RCC 7860 (cell line): ENCODE data around the gene GBE1.
"Not testable (repeated sequence)": the region's sequence is repeated elsewhere in the genome, so short reads cannot be mapped to it uniquely, and the experiment has no call there.

Source experiments
- DNase-seq: peaks from one replicate; pipeline ENCODE4 v3.0.0-alpha.2; 2015; ENCODE audit warnings: low spot score
- FAIRE-seq: peaks from 2 replicates; lab custom pipeline; 2012; peaks lifted over from hg19 to GRCh38; lab: Jason Lieb, UNC

Gene GBE1

GRCh38 chr3:81758275-81758674, 3.2 kb downstream of the GBE1 start:
- no peak for FAIRE-seq

GRCh38 chr3:81753416-81754027, 7.9 kb downstream of the GBE1 start:
- no peak for DNase-seq
- FAIRE-seq: no peak

More at GRCh38 chr3:81758275-81758674, 3.2 kb downstream of the GBE1 start:
- no peak for DNase-seq

- no peak for FAIRE-seq
- no peak for DNase-seq
Observed at GRCh38 chr3:81752604-81753003, 8.8 kb downstream of the GBE1 start.

- FAIRE-seq (no peak), DNase-seq (no peak)
Observed at GRCh38 chr3:81749265-81749664, 12.2 kb downstream of the GBE1 start.

- not testable (repeated sequence) for FAIRE-seq, DNase-seq
Observed at GRCh38 chr3:81747280-81747679, 14.2 kb downstream of the GBE1 start.

GRCh38 chr3:81744366-81744765, 17.1 kb downstream of the GBE1 start:
- FAIRE-seq (peak; percentile 91), DNase-seq (peak; percentile 74)

- DNase-seq: peak; percentile 68
- FAIRE-seq: peak; percentile 89
Observed at GRCh38 chr3:81743096-81744025, 18.1 kb downstream of the GBE1 start.

- FAIRE-seq: no peak
- no peak for DNase-seq
Observed at GRCh38 chr3:81742581-81742980, 18.9 kb downstream of the GBE1 start.

GRCh38 chr3:81741216-81741615, 20.2 kb downstream of the GBE1 start:
- FAIRE-seq: no peak
- no peak for DNase-seq

- no peak for FAIRE-seq
Observed at GRCh38 chr3:81740731-81741130, 20.7 kb downstream of the GBE1 start.

GRCh38 chr3:81735334-81735733, 26.1 kb downstream of the GBE1 start:
- FAIRE-seq: no peak
- no peak for DNase-seq

More at GRCh38 chr3:81740731-81741130, 20.7 kb downstream of the GBE1 start:
- DNase-seq: no peak

GRCh38 chr3:81734742-81735141, 26.7 kb downstream of the GBE1 start:
- FAIRE-seq: no peak
- DNase-seq: no peak

- FAIRE-seq (no peak), DNase-seq (no peak)
Observed at GRCh38 chr3:81732642-81733041, 28.8 kb downstream of the GBE1 start.

GRCh38 chr3:81728766-81729544, 32.5 kb downstream of the GBE1 start:
- DNase-seq (peak; percentile 24), FAIRE-seq (peak; percentile 84)

GRCh38 chr3:81726735-81727134, 34.7 kb downstream of the GBE1 start:
- FAIRE-seq: no peak
- DNase-seq: no peak

- FAIRE-seq (no peak), DNase-seq (no peak)
Observed at GRCh38 chr3:81726132-81726531, 35.3 kb downstream of the GBE1 start.

- peak; percentile 66 for FAIRE-seq
- DNase-seq: peak; percentile 35
Observed at GRCh38 chr3:81723732-81724313, 37.6 kb downstream of the GBE1 start.

GRCh38 chr3:81718311-81718710, 43.1 kb downstream of the GBE1 start:
- FAIRE-seq (no peak), DNase-seq (no peak)

GRCh38 chr3:81716870-81717509, 44.5 kb downstream of the GBE1 start:
- FAIRE-seq (peak; percentile 98), DNase-seq (peak; percentile 82)

- FAIRE-seq (no peak), DNase-seq (no peak)
Observed at GRCh38 chr3:81713031-81713430, 48.4 kb downstream of the GBE1 start.
